Hindlimb muscle (tissue), 1 donor: Measurements from ENCODE around the gene ARAF. TPM values are rescaled to one million over a fixed set of nuclear protein-coding genes. Genes with fewer than 3 reads are reported as not detected.
"Not testable (repeated sequence)": the region's sequence is repeated elsewhere in the genome, so short reads cannot be mapped to it uniquely, and the experiment has no call there.

Source experiments
- DNase-seq: peaks from one replicate; pipeline ENCODE4 v3.0.0-alpha.2; 2013
- polyA plus RNA-seq: library from polyadenylated mRNA; unstranded; fragments of 120-200 nt; gene quantifications from one replicate; pipeline ENCODE4 v1.2.1, GENCODE V29; 2013; ENCODE audit not compliant: insufficient read length

Gene ARAF
- polyA plus RNA-seq = 54.4 TPM

DNA sequence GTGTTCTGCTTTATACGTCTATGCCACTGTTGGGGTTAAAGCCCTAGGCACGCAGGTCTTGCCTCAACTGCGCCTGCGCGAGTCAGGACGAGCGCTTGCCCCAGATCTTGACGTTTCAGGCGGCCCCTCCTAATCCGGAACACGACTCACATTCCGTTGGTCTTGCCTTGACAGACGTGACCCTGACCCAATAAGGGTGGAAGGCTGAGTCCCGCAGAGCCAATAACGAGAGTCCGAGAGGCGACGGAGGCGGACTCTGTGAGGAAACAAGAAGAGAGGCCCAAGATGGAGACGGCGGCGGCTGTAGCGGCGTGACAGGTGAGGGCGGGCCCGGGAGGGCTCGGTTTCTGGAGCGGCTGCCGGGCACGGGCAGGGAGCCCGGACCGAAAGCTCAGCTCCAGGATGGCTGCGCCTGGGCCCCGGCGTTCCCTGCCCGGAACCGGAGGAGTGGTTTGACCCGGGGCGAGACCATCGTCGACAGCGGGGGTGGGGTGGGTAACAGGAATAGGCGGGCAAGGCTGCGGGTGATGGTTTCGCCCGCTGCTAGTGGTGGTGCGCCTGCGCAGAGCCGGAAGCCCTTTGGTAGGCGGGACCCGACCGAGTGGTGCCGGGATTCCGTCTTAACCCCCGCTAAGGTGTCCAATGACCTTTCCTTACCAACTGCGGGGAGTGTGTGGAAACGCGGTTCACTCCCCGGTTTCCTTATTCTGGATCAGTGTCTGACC, at the start of gene ARAF:
Gene ARAF (plus strand): TSS at position 272 of the 725 bp plus-strand sequence. CDS start 1,763 bp downstream, outside the sequence.
- DNase-seq = peak; percentile 96

DNA sequence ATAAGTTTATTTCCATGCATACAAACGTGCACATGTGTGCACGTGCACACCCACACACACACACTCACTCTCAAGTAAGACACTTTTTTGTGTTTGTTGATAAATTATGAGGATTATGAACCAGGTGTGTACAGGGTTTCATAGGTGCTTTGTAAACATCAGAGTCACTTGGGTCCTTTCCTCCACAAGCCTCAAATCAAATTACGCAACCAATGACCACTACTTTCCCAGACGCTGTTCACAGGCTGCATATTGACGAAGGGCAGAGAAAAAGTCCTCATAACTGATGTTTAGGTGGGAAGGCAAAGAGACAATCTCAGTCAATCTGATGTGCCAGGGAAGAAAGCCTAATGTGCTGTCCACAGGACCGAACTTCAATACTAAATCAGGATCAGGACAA, 48.6 kb upstream of the ARAF start:
- not testable (repeated sequence) for DNase-seq

DNA sequence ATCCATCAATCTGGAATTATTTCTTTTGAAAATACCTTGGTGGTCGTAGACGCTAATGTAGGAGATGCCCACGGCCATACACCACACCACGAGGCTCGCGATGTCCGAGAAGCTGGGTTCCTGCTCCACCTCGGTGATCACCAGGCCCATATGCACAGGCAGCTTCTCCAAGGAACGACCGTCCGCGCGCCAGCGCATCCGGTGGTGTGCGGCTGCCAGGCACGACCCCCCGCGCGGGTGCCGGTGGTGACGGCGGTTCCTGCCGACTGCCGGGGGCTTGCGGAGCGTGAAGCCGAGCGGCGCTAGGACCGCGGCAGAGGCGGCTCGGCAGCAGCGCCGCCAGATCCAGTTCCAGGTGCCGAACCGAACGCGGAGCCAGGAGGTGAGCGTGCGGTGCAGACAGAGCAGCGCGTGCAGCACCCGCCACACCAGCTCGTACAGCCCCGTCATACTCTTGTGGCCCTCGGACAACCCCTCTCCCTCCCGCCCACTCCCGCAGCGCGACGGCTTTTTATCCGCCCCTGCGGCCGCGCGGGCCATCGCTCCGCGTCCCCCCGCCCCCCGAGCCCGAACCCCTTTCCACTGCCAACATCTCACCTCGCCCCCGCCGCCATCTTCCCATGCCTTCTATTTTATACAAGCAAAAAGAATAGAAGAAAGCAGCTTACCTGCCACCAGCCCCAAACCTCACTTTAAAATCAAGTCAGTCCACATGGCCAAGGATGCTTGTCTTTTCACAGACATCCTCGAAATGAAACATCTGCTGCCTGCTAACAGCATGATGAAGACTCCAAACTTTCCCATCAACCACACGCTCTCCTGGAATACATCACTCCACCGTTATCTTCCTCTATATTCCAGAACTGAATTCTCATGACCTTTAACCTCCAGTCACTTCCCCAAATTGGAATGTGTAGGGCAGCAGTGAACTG, 47.7 kb upstream of the ARAF start:
- DNase-seq = not testable (repeated sequence)

DNA sequence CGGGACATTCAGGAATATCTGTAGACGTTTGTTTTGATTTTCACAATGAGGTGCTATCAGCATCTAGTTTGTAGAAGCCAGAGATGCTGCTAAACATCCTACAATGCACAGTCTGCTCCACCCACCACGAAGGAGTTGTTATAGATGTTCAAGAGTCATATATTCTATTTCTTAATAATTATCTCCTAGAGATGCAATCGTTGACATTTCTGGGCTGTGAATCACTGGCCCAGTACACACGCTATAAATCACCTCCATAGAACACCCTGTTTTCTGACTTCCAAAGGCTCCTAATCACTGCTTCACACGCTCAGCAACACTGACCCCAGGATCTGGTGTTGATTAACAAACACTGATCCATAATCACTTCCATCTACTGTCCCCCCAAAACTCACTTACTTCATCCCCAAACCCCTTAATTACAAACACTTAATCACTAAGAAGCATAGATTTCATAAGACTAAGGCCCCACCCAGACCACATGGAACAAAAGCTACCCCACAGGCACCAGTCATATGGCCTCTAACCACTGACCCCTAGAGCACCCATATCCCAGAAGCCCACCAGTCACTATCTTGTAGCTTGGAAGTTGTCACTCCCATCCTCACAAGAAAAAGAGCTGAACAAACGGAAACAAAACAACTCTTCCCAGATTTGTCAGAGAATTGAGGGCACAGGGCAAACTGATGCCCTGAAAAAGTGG, 46.3 kb upstream of the ARAF start:
- DNase-seq = no peak

DNA sequence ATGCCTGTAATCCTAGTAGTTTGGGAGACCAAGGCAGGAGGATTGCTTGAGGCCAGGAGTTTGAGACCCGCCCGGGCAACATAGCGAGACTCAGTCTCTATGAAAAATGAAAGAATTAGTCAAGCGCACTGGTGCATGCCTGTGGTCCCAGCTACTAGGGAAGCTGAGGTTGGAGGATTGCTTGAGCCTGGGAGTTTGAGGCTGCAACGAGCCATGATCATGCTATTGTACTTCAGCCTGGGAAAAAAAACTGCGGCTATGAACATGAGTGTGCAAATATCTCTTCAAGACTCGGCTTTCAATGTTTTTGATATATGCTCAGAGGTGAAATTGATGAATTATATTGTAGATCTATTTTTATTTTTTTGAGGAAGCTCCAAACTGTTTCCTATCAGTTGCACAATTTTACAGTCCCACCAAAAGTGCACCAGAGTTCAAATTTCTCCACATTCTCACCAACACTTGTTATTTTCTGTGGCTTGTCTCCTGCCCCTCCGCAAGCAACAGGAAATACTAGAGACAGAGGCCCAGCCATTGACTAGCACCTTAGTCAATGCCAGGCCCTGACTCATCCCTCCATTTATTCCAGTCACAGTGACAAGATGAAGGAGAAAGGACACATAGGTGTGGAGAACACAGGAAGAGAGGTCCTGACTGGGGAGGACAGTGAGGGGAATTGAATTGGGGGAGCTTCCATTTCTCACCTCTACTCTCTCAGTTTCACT, 44.9 kb upstream of the ARAF start:
- DNase-seq = no peak

DNA sequence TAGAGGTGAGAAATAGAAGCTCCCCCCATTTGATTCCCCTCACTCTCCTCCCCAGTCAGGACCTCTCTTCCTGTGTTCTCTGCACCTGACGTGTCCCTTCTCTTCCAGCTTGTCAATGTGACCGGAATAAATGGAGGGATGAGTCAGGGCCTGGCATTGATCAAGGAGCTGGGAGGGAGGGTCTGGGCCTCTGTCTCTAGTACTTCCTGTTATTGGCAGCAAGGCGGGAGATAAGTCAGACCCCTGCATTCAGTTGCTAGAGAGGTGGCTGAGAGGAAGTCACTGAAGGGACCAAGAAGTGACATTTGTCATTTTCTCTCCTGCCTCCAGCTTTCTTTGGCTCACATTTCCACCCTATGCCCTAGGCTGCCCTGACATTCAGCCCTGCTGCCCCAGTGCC, 42.9 kb upstream of the ARAF start:
- DNase-seq = no peak

DNA sequence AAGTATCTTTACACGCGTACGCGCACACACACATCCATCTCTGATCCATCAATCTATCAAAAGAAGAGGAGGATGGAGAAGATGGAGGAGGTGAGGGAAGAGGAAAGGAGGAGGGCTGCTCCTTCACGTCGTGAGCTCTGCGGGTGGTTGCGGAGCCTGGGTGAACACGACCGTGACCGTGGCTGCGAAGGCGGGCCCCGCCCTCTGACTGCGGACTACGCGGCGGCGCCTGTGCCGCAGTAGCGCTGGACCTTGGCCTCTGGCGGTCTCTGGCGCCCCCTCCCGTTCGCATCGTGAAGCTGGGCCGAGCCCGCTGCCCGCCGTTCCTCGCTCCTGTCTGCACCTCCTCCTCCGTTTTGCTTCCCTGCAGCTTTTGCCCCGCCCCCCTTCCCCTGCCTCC, 37.7 kb upstream of the ARAF start:
- peak; percentile 82 for DNase-seq

DNA sequence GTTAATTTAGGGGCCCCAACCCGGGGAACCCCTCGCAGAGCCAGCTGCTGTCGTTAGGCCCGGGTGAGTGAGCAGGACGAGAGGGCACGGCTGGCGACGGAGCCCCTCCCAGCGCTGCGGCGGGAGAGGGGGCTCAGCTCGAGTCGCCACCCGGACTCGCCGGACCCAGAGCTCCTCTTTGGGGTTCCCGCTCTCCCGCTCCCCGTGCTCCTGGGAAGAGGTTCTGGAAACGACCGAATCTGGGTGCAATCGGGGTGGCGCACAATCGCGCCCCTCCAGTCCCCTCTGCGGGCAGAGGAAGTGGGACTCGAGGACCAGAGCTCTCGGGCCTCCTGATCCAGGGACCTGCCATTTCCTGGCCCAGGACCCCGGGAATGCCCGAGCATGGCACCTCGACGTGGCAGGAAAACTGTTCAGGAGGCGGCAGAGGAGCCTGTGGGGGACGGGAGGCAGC, 37.3 kb upstream of the ARAF start:
- peak; percentile 6 for DNase-seq

DNA sequence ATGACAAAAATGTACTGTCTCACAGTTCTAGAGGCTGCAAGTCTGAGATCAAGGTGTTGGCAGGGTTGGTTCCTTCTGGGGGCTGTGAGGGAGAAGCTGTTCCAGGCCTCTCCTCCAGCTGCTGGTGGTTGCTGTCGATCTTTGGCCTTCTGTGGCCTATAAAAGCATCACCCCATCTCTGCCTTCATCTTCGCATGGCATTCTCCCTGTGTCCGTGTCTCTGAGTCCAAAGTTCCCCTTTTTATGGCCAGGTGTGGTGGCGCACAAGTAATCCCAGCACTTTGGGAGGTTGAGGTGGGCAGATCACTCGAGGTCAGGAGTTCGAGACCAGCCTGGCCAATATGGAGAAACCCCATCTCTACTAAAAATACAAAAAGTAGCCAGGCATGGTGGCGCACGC, 31.5 kb upstream of the ARAF start:
- no peak for DNase-seq

DNA sequence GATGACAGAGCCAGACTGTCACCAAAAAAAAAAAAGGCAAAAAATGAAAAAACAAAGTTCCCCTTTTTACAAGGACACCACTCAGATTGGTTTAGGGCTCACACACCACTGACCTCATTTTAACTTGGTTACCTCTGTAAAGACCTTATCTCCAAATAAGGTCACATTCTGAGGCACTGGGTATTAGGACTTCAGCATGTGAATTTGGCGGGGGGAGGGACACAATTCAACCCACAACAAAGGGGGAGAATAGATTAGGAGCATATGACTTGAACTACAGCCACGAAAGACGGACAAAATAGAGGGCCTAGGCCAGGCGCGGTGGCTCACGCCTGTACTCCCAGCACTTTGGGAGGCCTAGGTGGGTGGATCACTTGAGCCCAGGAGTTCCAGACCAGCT, 31.0 kb upstream of the ARAF start:
- no peak for DNase-seq

DNA sequence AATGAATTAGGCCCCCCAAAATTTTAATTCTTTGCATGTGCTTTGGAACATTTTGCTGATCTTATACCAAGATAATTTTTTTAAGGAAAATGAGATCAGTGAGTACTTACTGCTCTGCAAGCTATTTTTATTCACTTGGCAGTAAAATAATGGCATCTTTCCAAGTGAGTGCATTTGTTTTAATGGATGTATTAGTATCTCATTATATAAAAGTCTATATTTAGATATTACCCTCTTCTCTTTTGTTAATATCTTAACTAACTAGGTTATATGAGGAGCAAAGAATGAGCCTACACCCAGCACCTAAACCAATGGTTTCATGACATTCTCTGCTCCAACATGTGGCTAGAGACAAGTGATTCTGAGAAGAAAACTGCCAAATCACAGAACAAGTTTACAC, 21.1 kb upstream of the ARAF start:
- no peak for DNase-seq

DNA sequence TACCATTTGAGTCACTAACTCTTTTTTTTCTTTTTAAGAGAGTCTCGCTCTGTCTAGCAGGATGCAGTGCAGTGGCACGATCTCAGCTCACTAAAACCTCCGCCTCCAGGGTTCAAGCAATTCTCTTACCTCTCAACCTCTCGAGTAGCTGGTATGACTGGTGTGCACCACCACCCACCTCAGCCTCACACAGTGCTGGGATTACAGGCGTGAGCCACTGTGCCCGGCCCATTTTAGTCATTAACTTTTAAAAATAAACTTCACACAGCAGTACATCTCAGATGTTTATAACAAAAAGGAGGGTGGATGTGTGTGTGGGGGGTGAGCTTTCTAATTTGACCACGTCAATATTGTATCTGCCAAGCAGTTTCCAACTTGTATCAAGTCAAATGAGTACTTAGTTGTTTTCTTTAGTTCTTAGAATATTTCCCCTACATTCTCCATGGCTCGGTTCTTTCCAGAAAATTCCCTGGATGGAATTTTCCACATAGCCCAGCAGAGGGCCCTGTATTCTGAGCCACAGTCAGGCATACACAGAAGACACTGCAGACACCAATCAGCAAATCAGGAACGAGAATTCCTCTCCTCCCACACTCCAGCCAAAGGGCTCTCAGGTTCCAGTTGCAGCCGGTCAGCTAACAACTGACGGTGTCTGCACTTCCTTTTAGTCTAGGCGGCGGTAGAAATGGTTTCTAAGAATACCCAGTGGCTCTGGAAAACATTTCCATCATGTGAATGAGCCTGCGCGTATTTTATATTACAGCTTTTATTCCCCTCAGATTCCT, 20.1 kb upstream of the ARAF start:
- peak; percentile 88 for DNase-seq

DNA sequence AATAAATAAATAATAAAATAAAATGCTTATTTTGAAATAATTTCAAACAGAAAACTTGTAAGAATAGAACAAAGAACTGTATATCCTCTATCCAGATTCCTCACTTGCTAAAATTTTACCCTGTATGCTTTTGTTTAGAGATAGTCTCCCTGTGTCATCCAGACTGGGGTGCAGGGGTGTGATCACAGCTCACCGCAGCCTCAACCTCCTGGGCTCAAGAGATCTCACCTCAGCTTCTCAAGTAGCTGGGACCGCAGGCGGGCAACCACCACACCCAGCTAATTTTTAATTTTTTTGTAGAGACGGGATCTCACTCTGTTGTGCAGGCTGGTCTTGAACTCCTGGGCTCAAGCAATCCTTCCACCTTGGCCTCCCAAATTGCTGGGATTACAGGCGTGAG, 17.5 kb upstream of the ARAF start:
- DNase-seq = no peak

DNA sequence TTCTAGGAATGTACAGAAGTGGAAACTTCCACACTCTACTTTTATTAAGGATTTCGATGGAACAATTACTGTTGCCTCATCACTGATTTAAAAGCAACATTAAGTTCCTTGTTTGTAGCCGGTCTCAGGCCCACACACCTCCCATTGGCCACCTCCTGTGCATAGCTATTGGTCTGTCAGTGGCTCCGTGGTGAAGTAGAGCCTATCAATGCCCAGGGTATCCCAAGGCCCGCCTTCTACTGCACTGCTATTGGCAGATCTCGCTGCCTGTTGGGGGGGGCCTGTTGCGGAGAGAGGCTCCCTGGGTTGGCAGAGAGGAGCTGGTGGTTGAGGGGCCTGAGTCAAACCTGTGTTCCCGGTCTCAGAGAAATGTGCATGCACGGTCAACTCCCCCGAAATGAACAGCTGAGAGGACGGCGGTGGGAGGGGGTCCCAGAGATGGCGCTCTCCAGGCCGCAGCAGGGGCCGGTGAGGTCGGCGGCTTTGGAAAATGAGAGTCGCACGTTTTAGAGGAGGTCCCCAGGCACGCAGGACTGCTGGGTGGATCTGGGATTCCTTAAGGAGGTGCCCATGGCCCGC, 4.9 kb upstream of the ARAF start:
- DNase-seq = peak; percentile 87

DNA sequence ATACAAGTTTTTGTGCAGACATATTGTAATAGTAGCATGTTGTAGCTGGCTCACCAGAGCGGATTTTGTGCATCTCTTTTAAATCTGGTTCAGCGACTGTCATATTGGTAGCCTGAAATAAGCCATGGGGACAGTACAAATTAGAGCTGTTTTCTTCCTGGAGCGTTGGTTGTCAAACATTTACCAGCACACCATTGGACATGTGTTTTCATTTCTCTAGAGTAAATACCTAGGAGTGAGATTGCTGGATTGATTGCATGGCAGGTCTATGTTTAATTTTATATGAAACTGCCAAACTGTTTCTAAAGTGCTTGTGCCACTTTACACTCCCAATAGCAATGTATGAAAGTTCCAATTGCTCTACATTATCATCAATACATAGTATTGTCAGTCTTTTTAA, 2.6 kb upstream of the ARAF start:
- DNase-seq = no peak

DNA sequence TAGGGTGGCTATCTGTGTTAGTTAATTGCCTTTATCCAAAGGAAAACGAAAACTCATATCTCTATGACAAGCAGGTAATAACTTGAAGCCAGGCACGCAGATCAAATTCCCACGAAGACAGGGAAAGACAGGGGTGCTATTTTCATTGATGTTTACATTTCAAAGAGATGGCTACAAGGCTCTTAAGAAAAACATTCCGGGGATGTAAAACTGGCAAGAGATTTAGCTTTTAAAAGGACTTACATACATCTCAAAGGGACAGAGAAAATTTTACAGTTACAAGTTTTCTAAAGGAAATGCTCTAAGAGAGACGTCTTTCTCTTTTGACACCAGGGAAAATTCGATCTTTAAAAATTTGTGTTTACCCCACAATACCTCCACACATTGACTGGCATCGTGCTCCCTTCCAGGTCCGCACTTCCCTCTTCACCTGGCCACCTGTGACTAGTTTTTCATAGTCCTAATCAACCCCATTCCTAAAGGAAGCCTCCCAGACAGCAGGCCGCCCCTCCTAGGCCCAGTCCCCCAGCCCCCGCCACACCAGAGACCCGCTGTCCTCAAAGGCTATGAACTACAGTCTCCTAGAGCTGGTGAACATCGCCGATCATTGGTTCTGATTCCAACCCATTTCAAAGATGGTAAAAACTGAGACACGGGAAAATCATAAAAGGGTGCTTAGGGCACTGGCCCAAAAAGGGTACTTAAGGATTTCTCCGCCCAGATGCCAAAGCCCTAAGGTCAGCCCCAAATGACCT, 649 bp upstream of the ARAF start:
- DNase-seq = no peak

DNA sequence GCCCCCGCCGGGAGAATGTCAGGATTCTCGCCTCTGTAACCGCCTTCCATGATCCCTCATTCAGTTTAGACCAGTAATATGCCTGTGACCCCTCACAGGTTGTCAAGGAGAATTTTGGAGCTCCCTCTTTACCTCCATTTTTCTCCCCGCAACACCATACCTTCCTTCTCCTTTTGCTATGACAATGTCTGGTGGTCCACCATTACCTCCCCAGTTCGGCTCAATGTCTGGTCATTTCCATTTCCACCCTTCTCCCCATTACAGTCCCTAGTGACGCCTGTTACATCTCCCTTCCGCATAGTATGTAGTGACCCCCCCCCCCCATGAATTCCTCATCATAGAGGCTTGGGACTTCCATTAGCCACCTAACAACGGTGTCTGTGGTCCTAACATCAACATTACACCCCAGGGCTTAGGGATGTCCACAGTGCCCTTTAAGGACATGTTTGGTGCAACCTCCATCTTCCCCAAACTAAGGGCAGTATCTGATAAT, 700 bp downstream of the ARAF start:
- DNase-seq = no peak

DNA sequence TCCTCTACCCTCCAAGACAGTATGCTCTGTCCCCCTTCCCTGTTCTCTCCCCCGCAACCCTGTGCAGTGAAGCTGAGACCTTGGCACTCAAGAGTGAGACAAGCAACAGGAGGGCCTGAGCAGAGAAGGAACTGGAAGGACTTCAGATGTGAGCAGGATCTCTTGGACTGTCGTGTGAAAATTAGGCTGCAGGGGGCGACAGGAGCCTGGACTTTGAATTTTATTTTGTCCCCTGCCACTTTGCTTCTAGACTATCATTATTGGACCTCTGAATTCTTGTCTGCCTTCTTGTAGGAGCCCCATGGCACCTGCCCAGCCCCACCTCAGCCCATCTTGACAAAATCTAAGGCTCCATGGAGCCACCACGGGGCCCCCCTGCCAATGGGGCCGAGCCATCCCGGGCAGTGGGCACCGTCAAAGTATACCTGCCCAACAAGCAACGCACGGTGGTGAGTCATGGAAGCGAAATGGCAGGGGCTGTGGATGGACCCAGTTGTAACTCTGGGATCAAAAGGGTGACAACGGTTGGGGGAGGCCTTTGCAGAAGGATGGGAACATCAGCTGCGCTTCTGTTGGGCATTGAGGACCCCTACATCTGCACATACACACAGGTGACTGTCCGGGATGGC, 1.7 kb downstream of the ARAF start:
- no peak for DNase-seq

DNA sequence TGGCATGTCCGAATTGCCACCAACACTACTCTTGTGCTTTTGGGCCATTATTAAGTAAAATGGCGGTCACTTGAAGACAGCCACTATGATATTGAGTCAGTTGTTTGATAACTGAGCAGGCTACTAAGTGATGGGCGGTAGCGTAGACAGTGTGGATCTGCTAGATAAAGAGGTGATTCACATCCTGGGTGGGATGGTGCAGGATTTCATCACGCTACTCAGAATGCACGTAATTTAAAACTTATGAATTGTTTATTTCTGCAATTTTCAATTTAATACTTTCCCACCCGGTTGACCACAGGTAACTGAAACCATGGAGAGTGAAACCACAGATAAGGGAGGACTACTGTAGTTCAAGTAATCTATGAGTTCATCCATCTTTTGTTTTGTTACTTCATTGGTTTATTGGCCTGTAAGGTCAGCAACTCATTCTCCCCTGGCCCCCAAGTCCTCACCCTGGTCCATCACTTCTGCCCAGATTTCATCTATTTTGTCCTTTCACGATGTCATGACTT, 2.9 kb downstream of the ARAF start:
- DNase-seq = no peak
